SK-N-SH (cell line): ENCODE results near the gene RREB1. TPM values are rescaled to one million over a fixed set of nuclear protein-coding genes. Genes with fewer than 3 reads are reported as not detected.

ENCODE experiments used
- CTCF ChIA-PET: fragments of 300-600, 350-600 bp; formaldehyde crosslinking; extraction: SDS; loops from one replicate; lab custom pipeline; 2021; lab: Yijun Ruan, JAX
- POLR2A ChIA-PET: fragments of 350-600 bp; sonication (Branson Sonifier 250); formaldehyde crosslinking; extraction: SDS; loops from one replicate; lab custom pipeline; 2020; ENCODE audit warnings: antibody characterized with exemption, inconsistent platforms; lab: Yijun Ruan, JAX
- DNase-seq: peaks from one replicate; pipeline ENCODE4 v3.0.0; 2012
- H2AFZ ChIP-seq: fragments of 200-600 bp; sonication (generic); 2 replicates; pipeline ENCODE4 v1.8.1; 2016; ENCODE audit warnings: antibody characterized with exemption, mild to moderate bottlenecking, low read depth
- H3F3A ChIP-seq: fragments of 200-600 bp; sonication (generic); replicated peaks from 2 replicates; pipeline ENCODE3; 2016; ENCODE audit warnings: antibody characterized with exemption, mild to moderate bottlenecking; ENCODE audit not compliant: insufficient read depth
- H3K27ac ChIP-seq, 2 experiments: fragments of 200-500 bp in 1 of 2; fragments of 200-600 bp in 1 of 2; sonication (Bioruptor generic) in 1 of 2; sonication (generic), shearing (Covaris generic) in 1 of 2; 2 replicates each; pipeline versions ENCODE4 v1.5.1 to v1.6.1; 2014 to 2016; ENCODE audit warnings: low read depth in 2 of 2, inconsistent platforms in 1 of 2, low read length in 1 of 2, mild to moderate bottlenecking in 1 of 2, mixed read lengths in 1 of 2
- H3K27me3 ChIP-seq: fragments of 200-600 bp; sonication (generic), shearing (Covaris generic); 2 replicates; pipeline ENCODE4 v1.6.1; 2016; ENCODE audit warnings: mixed run types; ENCODE audit not compliant: insufficient read depth
- H3K36me3 ChIP-seq, 2 experiments: fragments of 200-500 bp in 1 of 2; fragments of 200-600 bp in 1 of 2; sonication (Bioruptor generic) in 1 of 2; sonication (generic) in 1 of 2; replicated peaks in 1 of 2; 2 replicates each; pipeline versions ENCODE3 to v1.5.1; 2014 to 2016; ENCODE audit warnings: low read length in 1 of 2, mild to moderate bottlenecking in 1 of 2; ENCODE audit not compliant: insufficient read depth in 2 of 2, control insufficient read depth in 1 of 2
- H3K4me1 ChIP-seq, 2 experiments: fragments of 200-500 bp in 1 of 2; fragments of 200-600 bp in 1 of 2; sonication (Bioruptor generic) in 1 of 2; sonication (generic), shearing (Covaris generic) in 1 of 2; 2 replicates each; pipeline versions ENCODE4 v1.5.1 to v1.6.1; 2014 to 2016; ENCODE audit warnings: low read depth in 1 of 2, low read length in 1 of 2, mixed run types in 1 of 2; ENCODE audit not compliant: insufficient read depth in 2 of 2, control insufficient read depth in 1 of 2
- H3K4me2 ChIP-seq: fragments of 200-600 bp; sonication (generic), shearing (Covaris generic); 2 replicates; pipeline ENCODE4 v1.6.1; 2017; ENCODE audit warnings: mixed run types
- H3K4me3 ChIP-seq, 2 experiments: fragments of 200-500 bp in 1 of 2; fragments of 200-600 bp in 1 of 2; sonication (Bioruptor generic) in 1 of 2; sonication (generic), shearing (Covaris generic) in 1 of 2; 2 replicates each; pipeline versions ENCODE4 v1.5.1 to v1.8.1; 2014 to 2016; ENCODE audit warnings: low read depth in 2 of 2, inconsistent platforms in 1 of 2, low read length in 1 of 2, mild to moderate bottlenecking in 1 of 2, mixed read lengths in 1 of 2, moderate library complexity in 1 of 2
- H3K79me2 ChIP-seq: fragments of 200-600 bp; sonication (generic); 2 replicates; pipeline ENCODE4 v1.8.1; 2017; ENCODE audit warnings: mild to moderate bottlenecking; ENCODE audit not compliant: insufficient read depth
- H3K9ac ChIP-seq: fragments of 200-600 bp; sonication (generic); 2 replicates; pipeline ENCODE4 v1.6.1; 2017; ENCODE audit warnings: mixed run types
- H3K9me2 ChIP-seq: fragments of 200-600 bp; sonication (generic); 2 replicates; pipeline ENCODE4 v1.6.1; 2017; ENCODE audit warnings: mixed run types
- H3K9me3 ChIP-seq: fragments of 200-600 bp; sonication (generic); 2 replicates; pipeline ENCODE4 v1.6.1; 2017; ENCODE audit warnings: mixed run types, mild to moderate bottlenecking, moderate library complexity
- H4K20me1 ChIP-seq: fragments of 200-600 bp; sonication (generic); 2 replicates; pipeline ENCODE4 v1.6.1; 2017; ENCODE audit warnings: mild to moderate bottlenecking, mixed run types; ENCODE audit not compliant: insufficient read depth
- CTCF ChIP-seq: fragments of 200-600 bp; sonication (generic); IDR thresholded peaks from 2 replicates; pipeline ENCODE4 v1.6.1; 2017; ENCODE audit warnings: antibody characterized with exemption, mild to moderate bottlenecking, moderate library complexity
- EZH2phosphoT487 ChIP-seq: fragments of 200-600 bp; sonication (generic); IDR thresholded peaks from 2 replicates; pipeline ENCODE4 v1.6.1; 2017; ENCODE audit warnings: low read depth, mixed run types, mild to moderate bottlenecking, antibody characterized with exemption, moderate library complexity, borderline replicate concordance
- IRF3 ChIP-seq: fragments of 150-350 bp; IDR thresholded peaks from 2 replicates; pipeline ENCODE4 v1.6.1; 2016; ENCODE audit warnings: mild to moderate bottlenecking, low read depth, low read length
- MEF2A ChIP-seq: IDR thresholded peaks from 2 replicates; pipeline ENCODE4 v1.4.0; 2012; ENCODE audit warnings: low read depth, borderline replicate concordance
- MXI1 ChIP-seq: IDR thresholded peaks from 2 replicates; pipeline ENCODE4 v1.6.1; 2012; ENCODE audit warnings: mild to moderate bottlenecking, low read depth, low read length, improper control_type of control experiment
- NFIC ChIP-seq: IDR thresholded peaks from 2 replicates; pipeline ENCODE4 v1.4.0; 2012; ENCODE audit warnings: borderline replicate concordance
- NRF1 ChIP-seq: IDR thresholded peaks from 2 replicates; pipeline ENCODE4 v1.6.1; 2012; ENCODE audit warnings: low read depth, mild to moderate bottlenecking, low read length
- POLR2AphosphoS5 ChIP-seq: IDR thresholded peaks from 2 replicates; pipeline ENCODE4 v1.6.1; 2012; ENCODE audit warnings: low read depth, low read length
- RCOR1 ChIP-seq: fragments of 150-350 bp; IDR thresholded peaks from 2 replicates; pipeline ENCODE4 v1.6.1; 2017; ENCODE audit warnings: antibody characterized with exemption, low read length
- REST ChIP-seq: IDR thresholded peaks from 2 replicates; pipeline ENCODE4 v1.6.1; 2012; ENCODE audit warnings: mild to moderate bottlenecking, low read depth, low read length, moderate library complexity
- RXRA ChIP-seq: IDR thresholded peaks from 2 replicates; pipeline ENCODE4 v1.4.0; 2012; ENCODE audit warnings: low read depth, mild to moderate bottlenecking, borderline replicate concordance
- SMC3 ChIP-seq: IDR thresholded peaks from 2 replicates; pipeline ENCODE4 v1.6.1; 2012; ENCODE audit warnings: low read depth, low read length, improper control_type of control experiment
- TAF1 ChIP-seq: IDR thresholded peaks from 2 replicates; pipeline ENCODE4 v1.6.1; 2012; ENCODE audit warnings: low read depth, mild to moderate bottlenecking, low read length, moderate library complexity, borderline replicate concordance
- USF1 ChIP-seq: IDR thresholded peaks from 2 replicates; pipeline ENCODE4 v1.4.0; 2012; ENCODE audit warnings: low read depth, borderline replicate concordance
- ZBTB33 ChIP-seq: IDR thresholded peaks from 2 replicates; pipeline ENCODE4 v1.4.0; 2012; ENCODE audit warnings: low read depth, borderline replicate concordance
- WGBS: methylation state at CpG from one replicate; pipeline ENCODE4 v1.1.6; 2017; ENCODE audit warnings: low lambda C conversion rate; 5-methylcytosine and 5-hydroxymethylcytosine counted together
- polyA plus RNA-seq, 3 experiments: library from polyadenylated mRNA; depleted of rRNA; stranded (reverse); fragments of >200 nt; gene quantifications; 2 replicates each; pipeline ENCODE4 v1.2.3, GENCODE V29; 2012

Gene RREB1
- polyA plus RNA-seq, 1 of the 3 experiments (the other 2 are of a cell fraction) = 2.0 TPM

GRCh38 chr6:7100753-7101081 lies 7.0 kb upstream of the RREB1 start:
- no peaks in the 10 kb centered on the region for H3K79me2 ChIP-seq
- TF ChIP-seq MXI1 (no peak), REST (no peak), NRF1 (no peak), USF1 (no peak), RCOR1 (no peak), MEF2A (no peak), RXRA (no peak), POLR2AphosphoS5 (no peak), EZH2phosphoT487 (no peak), IRF3 (no peak), SMC3 (no peak), CTCF (no peak), NFIC (no peak), TAF1 (no peak), ZBTB33 (no peak)
- peaks cover under 1% of the 10 kb centered on the region for H3F3A ChIP-seq
- H3K27ac ChIP-seq = no peak overlapping the region
- 78% methylated on average over 10 of the region's 10 CpGs for WGBS
- no peak overlapping the region for H2AFZ ChIP-seq
- H3K9me2 ChIP-seq = no peaks in the 10 kb centered on the region
- no peaks in the 10 kb centered on the region for H4K20me1 ChIP-seq
- no peak overlapping the region for H3K4me2 ChIP-seq
- CTCF ChIA-PET = no interaction called here
- H3K9ac ChIP-seq = no peak overlapping the region
- H3K4me1 ChIP-seq = no peaks in the 10 kb centered on the region
- no peak for DNase-seq
- no peaks in the 10 kb centered on the region for H3K27me3 ChIP-seq
- POLR2A ChIA-PET = no interaction called here
- no peak overlapping the region for H3K4me3 ChIP-seq
- H3K9me3 ChIP-seq = no peaks in the 10 kb centered on the region
- H3K36me3 ChIP-seq = no peaks in the 10 kb centered on the region
